22Rv1 (cell line): ENCODE measurements around the gene ADAM12.

Experiments
- H3K27ac ChIP-seq: fragments of 450-650 bp; 2 replicates; pipeline ENCODE4 v1.5.1; 2017
- CTCF ChIP-seq: fragments of 450-650 bp; IDR thresholded peaks from 2 replicates; pipeline ENCODE4 v1.5.1; 2017; ENCODE audit warnings: mild to moderate bottlenecking
- ZFX ChIP-seq: fragments of 450-650 bp; IDR thresholded peaks from 2 replicates; pipeline ENCODE4 v1.6.1; 2017; ENCODE audit warnings: antibody characterized with exemption, borderline replicate concordance

The ADAM12 gene

DNA sequence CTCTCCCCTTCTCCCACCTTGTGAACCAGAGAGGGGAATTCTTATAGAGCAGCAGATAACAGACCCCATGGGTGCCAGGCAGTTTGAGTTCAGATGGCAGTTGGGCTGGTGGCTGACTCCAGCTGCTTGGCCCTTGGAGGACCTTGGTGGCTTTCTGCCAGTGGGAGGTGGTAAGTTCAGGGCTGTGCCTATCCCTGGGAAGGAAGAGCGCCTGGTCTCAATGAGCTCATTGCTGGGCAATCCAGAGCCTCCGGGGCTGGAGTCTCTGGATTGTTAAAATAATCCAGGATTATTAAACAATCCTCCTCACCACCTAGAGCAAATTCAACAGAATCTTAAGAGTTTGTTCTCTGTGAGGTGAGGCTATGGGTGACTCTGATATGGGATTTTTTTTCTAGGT lies 386.7 kb downstream of the ADAM12 start:
- H3K27ac ChIP-seq: no peak overlapping the region
- TF ChIP-seq CTCF (no peak), ZFX (no peak)

DNA sequence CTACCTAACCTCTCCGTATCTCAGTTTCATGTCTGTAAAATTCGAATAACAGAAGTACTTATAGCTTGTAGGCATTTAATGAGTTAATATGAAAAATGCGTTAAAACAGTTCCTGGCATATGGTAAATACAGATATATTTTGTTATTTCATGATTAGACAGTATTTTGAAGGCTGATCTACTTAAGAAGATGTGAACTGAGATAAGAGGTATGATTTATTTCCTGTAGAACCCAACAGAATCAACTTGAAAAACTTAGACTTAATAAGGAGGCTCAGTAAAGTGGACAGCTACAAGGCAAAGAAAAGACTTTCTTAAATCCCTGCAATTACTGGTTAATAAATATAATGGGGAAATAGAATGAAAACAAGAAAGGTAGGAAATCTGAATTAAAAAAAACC lies 388.6 kb downstream of the ADAM12 start:
- TF ChIP-seq CTCF: no peak
- no peak for TF ChIP-seq ZFX
- H3K27ac ChIP-seq: no peak overlapping the region

DNA sequence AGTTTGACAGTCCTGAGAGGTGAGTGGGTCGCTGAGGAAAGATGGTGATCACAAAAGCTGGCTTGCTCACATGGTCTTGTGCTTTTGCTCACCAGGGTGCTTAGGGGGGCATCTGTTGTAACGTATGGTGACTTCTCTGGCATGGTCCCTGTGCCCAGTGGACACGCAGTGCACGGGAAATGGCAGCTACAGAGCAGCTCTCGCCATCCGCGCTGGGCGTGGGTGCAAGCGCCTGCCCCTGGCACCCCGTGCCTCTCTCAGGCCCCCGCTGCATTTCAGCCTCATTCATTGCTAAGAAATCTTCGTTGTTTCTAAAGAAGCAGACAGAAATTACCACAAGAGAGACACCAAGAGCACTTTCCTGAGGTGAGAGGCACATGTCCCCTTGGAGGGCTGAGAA lies 390.7 kb downstream of the ADAM12 start:
- no peak overlapping the region for H3K27ac ChIP-seq
- TF ChIP-seq ZFX: no peak
- no peak for TF ChIP-seq CTCF

- TF ChIP-seq CTCF (no peak), ZFX (no peak)
- H3K27ac ChIP-seq: no peak overlapping the region
These were observed 392.5 kb downstream of the ADAM12 start for GRCh38 chr10:125995726-125996304.

DNA sequence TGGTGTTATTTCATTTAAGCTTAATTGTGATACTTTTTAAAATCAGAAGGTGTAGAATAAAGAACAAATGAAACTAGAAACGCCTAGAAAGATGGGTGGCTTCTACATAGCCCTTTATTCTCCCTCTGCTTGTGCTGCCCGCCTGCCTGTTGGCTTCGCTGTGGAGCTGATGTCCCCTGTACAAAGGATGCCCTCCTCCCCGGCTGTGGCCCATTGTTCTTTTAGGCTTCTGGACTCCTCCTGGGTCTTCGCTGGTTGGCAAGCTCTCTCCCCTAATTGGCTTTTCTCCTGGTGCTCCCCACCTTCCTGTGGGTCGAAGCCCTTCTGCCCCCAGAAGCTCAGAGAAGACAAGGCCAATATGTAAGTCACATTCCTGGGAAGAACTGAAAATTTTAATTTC lies 393.7 kb downstream of the ADAM12 start:
- no peak for TF ChIP-seq CTCF
- H3K27ac ChIP-seq: no peak overlapping the region

GRCh38 chr10:125992254-125992653 lies 396.0 kb downstream of the ADAM12 start:
- H3K27ac ChIP-seq: no peak overlapping the region
- TF ChIP-seq ZFX (no peak), CTCF (no peak)

GRCh38 chr10:125991392-125991791 lies 396.9 kb downstream of the ADAM12 start:
- H3K27ac ChIP-seq: no peak overlapping the region
- TF ChIP-seq ZFX (no peak), CTCF (no peak)
